GM12878 (cell line): ENCODE measurements around the gene ZFP28. TPM values are rescaled to one million over a fixed set of nuclear protein-coding genes. Genes with fewer than 3 reads are reported as not detected.

Source experiments
- BCL11A ChIP-seq: IDR thresholded peaks from 2 replicates; pipeline ENCODE4 v1.6.1; 2011; ENCODE audit warnings: low read depth, low read length
- BHLHE40 ChIP-seq, 2 experiments: fragments of 450-650 bp in 1 of 2; IDR thresholded peaks; 2 replicates each; pipeline ENCODE4 v1.6.1; 2011 to 2017; ENCODE audit warnings: low read depth in 2 of 2, borderline replicate concordance in 1 of 2, improper control_type of control experiment in 1 of 2, low read length in 1 of 2, mild to moderate bottlenecking in 1 of 2
- SIN3A ChIP-seq: IDR thresholded peaks from 2 replicates; pipeline ENCODE4 v1.6.1; 2012; ENCODE audit warnings: low read depth, low read length, improper control_type of control experiment
- TCF12 ChIP-seq: IDR thresholded peaks from 2 replicates; pipeline ENCODE4 v1.6.1; 2011; ENCODE audit warnings: low read depth, mild to moderate bottlenecking, low read length
- ZSCAN29 ChIP-seq: fragments of 450-650 bp; IDR thresholded peaks from 2 replicates; pipeline ENCODE4 v1.6.1; 2017; ENCODE audit warnings: mild to moderate bottlenecking, moderate library complexity
- polyA plus RNA-seq, 11 experiments: library from polyadenylated mRNA; depleted of rRNA in 4 of 11; unstranded in 6 of 11; stranded (reverse) in 5 of 11; fragments of >200 nt; fragmentation: Nextera tagmentation in 4 of 11; fragmentation: Illumina TruSeq in 1 of 11; extraction: Ambion mirVana in 4 of 11; extraction: Trizol in 1 of 11; gene quantifications; 1 replicate in 1 of 11; 2 replicates in 10 of 11; pipeline versions ENCODE4 v1.2.1 to v1.2.3, GENCODE V29; 2011 to 2016; ENCODE audit warnings: inconsistent platforms in 2 of 11, missing spikeins in 2 of 11, low read depth in 1 of 11
- total RNA-seq, 4 experiments: library from RNA; depleted of rRNA in 3 of 4; stranded (reverse); fragments of >200 nt in 3 of 4; fragmentation: Illumina TruSeq in 1 of 4; extraction: Trizol in 1 of 4; gene quantifications; 2 replicates each; pipeline versions ENCODE4 v1.2.1 to v1.2.3, GENCODE V29; 2013 to 2021
- TF ChIP-seq, protein P1 (sequence below): fragments of 450-650 bp; IDR thresholded peaks from 2 replicates; pipeline ENCODE4 v1.6.1; 2018; ENCODE audit warnings: mild to moderate bottlenecking, low read depth, moderate library complexity; ENCODE audit not compliant: partially characterized antibody
- TF ChIP-seq, protein P2 (sequence below): fragments of 450-650 bp; conservative IDR thresholded peaks from 2 replicates; pipeline ENCODE4 v1.6.1; 2017; ENCODE audit warnings: mild to moderate bottlenecking, moderate library complexity
- TF ChIP-seq, protein P3 (sequence below): fragments of 450-650 bp; formaldehyde crosslinking; IDR thresholded peaks from 2 replicates; pipeline ENCODE4 v1.4.0; 2020; ENCODE audit warnings: mild to moderate bottlenecking, moderate library complexity

ZFP28 gene
- total and polyA plus RNA-seq, 10 of the 15 experiments (the other 5 are each of a cell fraction or from before 2014, with no cell fraction given) = 0.01 to 0.13 (median 0.05) TPM; not detected in 2

DNA sequence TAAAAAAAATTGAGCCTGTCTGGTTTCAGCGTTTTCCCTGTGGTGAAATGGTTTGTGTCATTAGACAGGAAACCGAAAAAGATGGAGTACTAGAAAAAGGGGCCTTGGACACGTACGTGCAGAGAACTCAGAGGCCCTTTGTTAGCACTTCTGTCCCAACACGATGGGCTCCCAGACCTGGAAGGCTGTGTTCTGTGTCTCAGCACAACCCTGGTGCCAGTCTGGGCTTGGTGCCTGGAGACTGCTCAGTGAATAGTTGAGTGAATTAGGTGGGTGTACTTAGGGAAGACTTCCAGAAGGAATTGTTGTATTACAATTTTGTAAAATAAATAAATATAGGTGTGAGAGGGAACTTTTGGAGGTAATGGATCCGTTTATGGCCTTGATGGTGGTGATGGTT, 65.1 kb downstream of the ZFP28 start (continued):
- TF ChIP-seq, protein P1, sequence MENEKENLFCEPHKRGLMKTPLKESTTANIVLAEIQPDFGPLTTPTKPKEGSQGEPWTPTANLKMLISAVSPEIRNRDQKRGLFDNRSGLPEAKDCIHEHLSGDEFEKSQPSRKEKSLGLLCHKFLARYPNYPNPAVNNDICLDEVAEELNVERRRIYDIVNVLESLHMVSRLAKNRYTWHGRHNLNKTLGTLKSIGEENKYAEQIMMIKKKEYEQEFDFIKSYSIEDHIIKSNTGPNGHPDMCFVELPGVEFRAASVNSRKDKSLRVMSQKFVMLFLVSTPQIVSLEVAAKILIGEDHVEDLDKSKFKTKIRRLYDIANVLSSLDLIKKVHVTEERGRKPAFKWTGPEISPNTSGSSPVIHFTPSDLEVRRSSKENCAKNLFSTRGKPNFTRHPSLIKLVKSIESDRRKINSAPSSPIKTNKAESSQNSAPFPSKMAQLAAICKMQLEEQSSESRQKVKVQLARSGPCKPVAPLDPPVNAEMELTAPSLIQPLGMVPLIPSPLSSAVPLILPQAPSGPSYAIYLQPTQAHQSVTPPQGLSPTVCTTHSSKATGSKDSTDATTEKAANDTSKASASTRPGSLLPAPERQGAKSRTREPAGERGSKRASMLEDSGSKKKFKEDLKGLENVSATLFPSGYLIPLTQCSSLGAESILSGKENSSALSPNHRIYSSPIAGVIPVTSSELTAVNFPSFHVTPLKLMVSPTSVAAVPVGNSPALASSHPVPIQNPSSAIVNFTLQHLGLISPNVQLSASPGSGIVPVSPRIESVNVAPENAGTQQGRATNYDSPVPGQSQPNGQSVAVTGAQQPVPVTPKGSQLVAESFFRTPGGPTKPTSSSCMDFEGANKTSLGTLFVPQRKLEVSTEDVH = no peak
- TF ChIP-seq BCL11A (no peak), TCF12 (no peak), ZSCAN29 (no peak), SIN3A (no peak), BHLHE40 (IDR thresholded peaks at IDR 0.05; ENCODE audit: borderline replicate concordance in 1 of 2, low read depth in 2 of 2, low read length in 1 of 2) (no peak)
- TF ChIP-seq, protein P2, sequence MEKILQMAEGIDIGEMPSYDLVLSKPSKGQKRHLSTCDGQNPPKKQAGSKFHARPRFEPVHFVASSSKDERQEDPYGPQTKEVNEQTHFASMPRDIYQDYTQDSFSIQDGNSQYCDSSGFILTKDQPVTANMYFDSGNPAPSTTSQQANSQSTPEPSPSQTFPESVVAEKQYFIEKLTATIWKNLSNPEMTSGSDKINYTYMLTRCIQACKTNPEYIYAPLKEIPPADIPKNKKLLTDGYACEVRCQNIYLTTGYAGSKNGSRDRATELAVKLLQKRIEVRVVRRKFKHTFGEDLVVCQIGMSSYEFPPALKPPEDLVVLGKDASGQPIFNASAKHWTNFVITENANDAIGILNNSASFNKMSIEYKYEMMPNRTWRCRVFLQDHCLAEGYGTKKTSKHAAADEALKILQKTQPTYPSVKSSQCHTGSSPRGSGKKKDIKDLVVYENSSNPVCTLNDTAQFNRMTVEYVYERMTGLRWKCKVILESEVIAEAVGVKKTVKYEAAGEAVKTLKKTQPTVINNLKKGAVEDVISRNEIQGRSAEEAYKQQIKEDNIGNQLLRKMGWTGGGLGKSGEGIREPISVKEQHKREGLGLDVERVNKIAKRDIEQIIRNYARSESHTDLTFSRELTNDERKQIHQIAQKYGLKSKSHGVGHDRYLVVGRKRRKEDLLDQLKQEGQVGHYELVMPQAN = no peak
- TF ChIP-seq, protein P3, sequence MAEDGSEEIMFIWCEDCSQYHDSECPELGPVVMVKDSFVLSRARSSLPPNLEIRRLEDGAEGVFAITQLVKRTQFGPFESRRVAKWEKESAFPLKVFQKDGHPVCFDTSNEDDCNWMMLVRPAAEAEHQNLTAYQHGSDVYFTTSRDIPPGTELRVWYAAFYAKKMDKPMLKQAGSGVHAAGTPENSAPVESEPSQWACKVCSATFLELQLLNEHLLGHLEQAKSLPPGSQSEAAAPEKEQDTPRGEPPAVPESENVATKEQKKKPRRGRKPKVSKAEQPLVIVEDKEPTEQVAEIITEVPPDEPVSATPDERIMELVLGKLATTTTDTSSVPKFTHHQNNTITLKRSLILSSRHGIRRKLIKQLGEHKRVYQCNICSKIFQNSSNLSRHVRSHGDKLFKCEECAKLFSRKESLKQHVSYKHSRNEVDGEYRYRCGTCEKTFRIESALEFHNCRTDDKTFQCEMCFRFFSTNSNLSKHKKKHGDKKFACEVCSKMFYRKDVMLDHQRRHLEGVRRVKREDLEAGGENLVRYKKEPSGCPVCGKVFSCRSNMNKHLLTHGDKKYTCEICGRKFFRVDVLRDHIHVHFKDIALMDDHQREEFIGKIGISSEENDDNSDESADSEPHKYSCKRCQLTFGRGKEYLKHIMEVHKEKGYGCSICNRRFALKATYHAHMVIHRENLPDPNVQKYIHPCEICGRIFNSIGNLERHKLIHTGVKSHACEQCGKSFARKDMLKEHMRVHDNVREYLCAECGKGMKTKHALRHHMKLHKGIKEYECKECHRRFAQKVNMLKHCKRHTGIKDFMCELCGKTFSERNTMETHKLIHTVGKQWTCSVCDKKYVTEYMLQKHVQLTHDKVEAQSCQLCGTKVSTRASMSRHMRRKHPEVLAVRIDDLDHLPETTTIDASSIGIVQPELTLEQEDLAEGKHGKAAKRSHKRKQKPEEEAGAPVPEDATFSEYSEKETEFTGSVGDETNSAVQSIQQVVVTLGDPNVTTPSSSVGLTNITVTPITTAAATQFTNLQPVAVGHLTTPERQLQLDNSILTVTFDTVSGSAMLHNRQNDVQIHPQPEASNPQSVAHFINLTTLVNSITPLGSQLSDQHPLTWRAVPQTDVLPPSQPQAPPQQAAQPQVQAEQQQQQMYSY (CRISPR knock-in tag) = no peak

Other genes starting within 250 kb of the ZFP28 start
Only the 7 nearest of the 9 such genes appear.
- gene ZNF583, start 134.6 kb upstream of the ZFP28 start, total RNA-seq (2014; rRNA removed) = 1.0 and 1.2 TPM in 2 replicates
- 2.4 and 3.1 TPM in 2 replicates for gene ZNF583, start 134.6 kb upstream of the ZFP28 start, total RNA-seq (2014; rRNA removed; fragmentation: Illumina TruSeq; extraction: Trizol)
- 1.6 and 1.8 TPM in 2 replicates for gene ZNF583, start 134.6 kb upstream of the ZFP28 start, total RNA-seq (2021)
- gene ZNF583, start 134.6 kb upstream of the ZFP28 start, polyA plus RNA-seq (2011; rRNA removed) = 1.4 and 2.5 TPM in 2 replicates
- 1.4 and 2.0 TPM in 2 replicates for gene ZNF583, start 134.6 kb upstream of the ZFP28 start, polyA plus RNA-seq (2014; fragmentation: Illumina TruSeq; extraction: Trizol)
- gene ZNF583, start 134.6 kb upstream of the ZFP28 start, polyA plus RNA-seq (2014; fragmentation: Nextera tagmentation; extraction: Ambion mirVana) = under 1 TPM; 0.40 to 0.60 TPM
- 0.54 and 1.3 TPM in 2 replicates for gene ZNF583, start 134.6 kb upstream of the ZFP28 start, polyA plus RNA-seq (2014; rRNA removed)
- gene ZNF583, start 134.6 kb upstream of the ZFP28 start, polyA plus RNA-seq (2016; fragmentation: Nextera tagmentation; extraction: Ambion mirVana) = 1 to 10 TPM; 2.2 to 2.7 TPM
- gene ZNF667, start 61.6 kb upstream of the ZFP28 start, total RNA-seq (2014; rRNA removed) = not detected in 2 replicates
- not detected in 2 replicates for gene ZNF667, start 61.6 kb upstream of the ZFP28 start, total RNA-seq (2014; rRNA removed; fragmentation: Illumina TruSeq; extraction: Trizol)
- gene ZNF667, start 61.6 kb upstream of the ZFP28 start, total RNA-seq (2021) = not detected in 2 replicates
- not detected in 2 replicates for gene ZNF667, start 61.6 kb upstream of the ZFP28 start, polyA plus RNA-seq (2011; rRNA removed)
- gene ZNF667, start 61.6 kb upstream of the ZFP28 start, polyA plus RNA-seq (2014; fragmentation: Illumina TruSeq; extraction: Trizol) = not detected in 2 replicates
- gene ZNF667, start 61.6 kb upstream of the ZFP28 start, polyA plus RNA-seq (2014; fragmentation: Nextera tagmentation; extraction: Ambion mirVana) = not detected
- gene ZNF667, start 61.6 kb upstream of the ZFP28 start, polyA plus RNA-seq (2014; rRNA removed) = not detected in 2 replicates
- gene ZNF667, start 61.6 kb upstream of the ZFP28 start, polyA plus RNA-seq (2016; fragmentation: Nextera tagmentation; extraction: Ambion mirVana) = under 1 TPM in 1 of 2 experiments, not detected in 1; 0.10 TPM
- gene ZNF471, start 31.1 kb upstream of the ZFP28 start, total RNA-seq (2014; rRNA removed) = not detected in 2 replicates
- gene ZNF471, start 31.1 kb upstream of the ZFP28 start, total RNA-seq (2014; rRNA removed; fragmentation: Illumina TruSeq; extraction: Trizol) = not detected in 2 replicates
- gene ZNF471, start 31.1 kb upstream of the ZFP28 start, total RNA-seq (2021) = 0.03 TPM in 1 of 2 replicates, not detected in the other
- not detected in 2 replicates for gene ZNF471, start 31.1 kb upstream of the ZFP28 start, polyA plus RNA-seq (2011; rRNA removed)
- not detected in 2 replicates for gene ZNF471, start 31.1 kb upstream of the ZFP28 start, polyA plus RNA-seq (2014; fragmentation: Illumina TruSeq; extraction: Trizol)
- gene ZNF471, start 31.1 kb upstream of the ZFP28 start, polyA plus RNA-seq (2014; fragmentation: Nextera tagmentation; extraction: Ambion mirVana) = not detected
- gene ZNF471, start 31.1 kb upstream of the ZFP28 start, polyA plus RNA-seq (2014; rRNA removed) = not detected in 2 replicates
- gene ZNF471, start 31.1 kb upstream of the ZFP28 start, polyA plus RNA-seq (2016; fragmentation: Nextera tagmentation; extraction: Ambion mirVana) = not detected
- 0.34 and 1.2 TPM in 2 replicates for gene ZNF470, start 28.5 kb downstream of the ZFP28 start, total RNA-seq (2014; rRNA removed)
- gene ZNF470, start 28.5 kb downstream of the ZFP28 start, total RNA-seq (2014; rRNA removed; fragmentation: Illumina TruSeq; extraction: Trizol) = 0.55 and 0.63 TPM in 2 replicates
- 0.74 and 0.77 TPM in 2 replicates for gene ZNF470, start 28.5 kb downstream of the ZFP28 start, total RNA-seq (2021)
- 0.16 and 0.18 TPM in 2 replicates for gene ZNF470, start 28.5 kb downstream of the ZFP28 start, polyA plus RNA-seq (2011; rRNA removed)
- 0.54 and 0.95 TPM in 2 replicates for gene ZNF470, start 28.5 kb downstream of the ZFP28 start, polyA plus RNA-seq (2014; fragmentation: Illumina TruSeq; extraction: Trizol)
- gene ZNF470, start 28.5 kb downstream of the ZFP28 start, polyA plus RNA-seq (2014; fragmentation: Nextera tagmentation; extraction: Ambion mirVana) = under 1 TPM; 0.16 to 0.27 TPM
- gene ZNF470, start 28.5 kb downstream of the ZFP28 start, polyA plus RNA-seq (2014; rRNA removed) = 0.44 and 1.4 TPM in 2 replicates
- under 1 TPM; 0.57 to 0.58 TPM for gene ZNF470, start 28.5 kb downstream of the ZFP28 start, polyA plus RNA-seq (2016; fragmentation: Nextera tagmentation; extraction: Ambion mirVana)
- 5.7 and 6.4 TPM in 2 replicates for gene ZNF71, start 56.4 kb downstream of the ZFP28 start, total RNA-seq (2014; rRNA removed)
- gene ZNF71, start 56.4 kb downstream of the ZFP28 start, total RNA-seq (2014; rRNA removed; fragmentation: Illumina TruSeq; extraction: Trizol) = 2.5 and 2.8 TPM in 2 replicates
- 5.6 and 5.8 TPM in 2 replicates for gene ZNF71, start 56.4 kb downstream of the ZFP28 start, total RNA-seq (2021)
- gene ZNF71, start 56.4 kb downstream of the ZFP28 start, polyA plus RNA-seq (2011; rRNA removed) = 0.84 and 0.92 TPM in 2 replicates
- gene ZNF71, start 56.4 kb downstream of the ZFP28 start, polyA plus RNA-seq (2014; fragmentation: Illumina TruSeq; extraction: Trizol) = 1.2 and 1.9 TPM in 2 replicates
- gene ZNF71, start 56.4 kb downstream of the ZFP28 start, polyA plus RNA-seq (2014; fragmentation: Nextera tagmentation; extraction: Ambion mirVana) = under 1 TPM; 0.48 to 0.95 TPM
- 4.1 and 4.8 TPM in 2 replicates for gene ZNF71, start 56.4 kb downstream of the ZFP28 start, polyA plus RNA-seq (2014; rRNA removed)
- gene ZNF71, start 56.4 kb downstream of the ZFP28 start, polyA plus RNA-seq (2016; fragmentation: Nextera tagmentation; extraction: Ambion mirVana) = 1 to 10 TPM; 4.8 to 5.6 TPM
- 0.23 and 0.33 TPM in 2 replicates for gene SMIM17, start 104.2 kb downstream of the ZFP28 start, total RNA-seq (2014; rRNA removed)
- gene SMIM17, start 104.2 kb downstream of the ZFP28 start, total RNA-seq (2014; rRNA removed; fragmentation: Illumina TruSeq; extraction: Trizol) = 0.13 TPM in 1 of 2 replicates, not detected in the other
- gene SMIM17, start 104.2 kb downstream of the ZFP28 start, total RNA-seq (2021) = 0.19 TPM in 1 of 2 replicates, not detected in the other
- gene SMIM17, start 104.2 kb downstream of the ZFP28 start, polyA plus RNA-seq (2011; rRNA removed) = not detected in 2 replicates
- gene SMIM17, start 104.2 kb downstream of the ZFP28 start, polyA plus RNA-seq (2014; fragmentation: Illumina TruSeq; extraction: Trizol) = 0.07 TPM in 1 of 2 replicates, not detected in the other
- not detected for gene SMIM17, start 104.2 kb downstream of the ZFP28 start, polyA plus RNA-seq (2014; fragmentation: Nextera tagmentation; extraction: Ambion mirVana)
- not detected in 2 replicates for gene SMIM17, start 104.2 kb downstream of the ZFP28 start, polyA plus RNA-seq (2014; rRNA removed)
- under 1 TPM in 1 of 2 experiments, not detected in 1; 0.20 TPM for gene SMIM17, start 104.2 kb downstream of the ZFP28 start, polyA plus RNA-seq (2016; fragmentation: Nextera tagmentation; extraction: Ambion mirVana)
- gene ZNF835, start 132.8 kb downstream of the ZFP28 start, total RNA-seq (2014; rRNA removed) = not detected in 2 replicates
- gene ZNF835, start 132.8 kb downstream of the ZFP28 start, total RNA-seq (2014; rRNA removed; fragmentation: Illumina TruSeq; extraction: Trizol) = not detected in 2 replicates
- not detected in 2 replicates for gene ZNF835, start 132.8 kb downstream of the ZFP28 start, total RNA-seq (2021)
- gene ZNF835, start 132.8 kb downstream of the ZFP28 start, polyA plus RNA-seq (2011; rRNA removed) = not detected in 2 replicates
- not detected in 2 replicates for gene ZNF835, start 132.8 kb downstream of the ZFP28 start, polyA plus RNA-seq (2014; fragmentation: Illumina TruSeq; extraction: Trizol)
- not detected for gene ZNF835, start 132.8 kb downstream of the ZFP28 start, polyA plus RNA-seq (2014; fragmentation: Nextera tagmentation; extraction: Ambion mirVana)
- not detected in 2 replicates for gene ZNF835, start 132.8 kb downstream of the ZFP28 start, polyA plus RNA-seq (2014; rRNA removed)
- not detected for gene ZNF835, start 132.8 kb downstream of the ZFP28 start, polyA plus RNA-seq (2016; fragmentation: Nextera tagmentation; extraction: Ambion mirVana)